ELF-1 (cell line): ENCODE measurements around the gene PAPOLA.
A peak's percentile ranks its signal among the peaks of the same experiment; 100 is the strongest.

ENCODE experiments used
- DNase-seq: peaks from one replicate; pipeline ENCODE4 v3.0.0-alpha.2; 2016; ENCODE audit warnings: low read depth, low spot score

The PAPOLA gene

DNA sequence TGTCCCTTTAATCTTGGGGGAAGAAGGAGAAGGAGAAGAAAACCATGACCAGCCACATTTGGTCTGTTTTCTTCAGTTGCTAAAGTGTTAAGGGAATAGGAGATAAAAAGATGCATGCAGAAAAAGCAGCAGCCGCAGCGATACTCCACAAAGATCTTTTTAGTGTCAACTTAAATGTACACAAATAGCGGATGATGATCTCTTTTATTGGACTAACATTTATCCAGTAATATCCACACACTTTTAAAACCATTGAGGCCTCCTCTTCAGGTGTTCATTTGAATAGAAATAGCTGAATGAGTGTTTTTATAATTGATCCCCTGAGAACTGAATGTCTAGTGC lies 83.5 kb downstream of the PAPOLA start:
- DNase-seq: no peak

DNA sequence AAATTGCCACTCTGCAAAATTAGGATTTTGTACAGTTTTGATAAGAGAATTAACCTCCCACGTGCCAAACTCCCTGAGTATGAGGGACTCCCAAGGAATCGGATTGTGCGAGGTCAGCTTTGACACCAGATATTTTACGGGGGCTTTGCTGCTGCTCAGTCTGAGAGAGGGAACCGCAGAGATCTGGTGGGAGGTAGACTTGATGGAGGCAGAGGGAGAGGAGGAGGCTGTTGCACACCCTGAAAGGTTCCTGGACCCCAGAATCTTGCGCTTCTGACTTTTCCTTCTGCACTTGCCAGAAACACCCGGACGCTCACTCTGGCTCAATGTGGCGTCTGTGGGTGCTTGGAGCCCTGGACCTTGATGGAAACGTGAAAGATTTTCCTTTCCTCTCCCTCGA lies 83.9 kb downstream of the PAPOLA start:
- DNase-seq: no peak

GRCh38 chr14:96586921-96587822 lies 85.0 kb downstream of the PAPOLA start:
- DNase-seq: no peak

- DNase-seq: no peak
These were observed 85.7 kb downstream of the PAPOLA start for GRCh38 chr14:96587823-96588385.

DNA sequence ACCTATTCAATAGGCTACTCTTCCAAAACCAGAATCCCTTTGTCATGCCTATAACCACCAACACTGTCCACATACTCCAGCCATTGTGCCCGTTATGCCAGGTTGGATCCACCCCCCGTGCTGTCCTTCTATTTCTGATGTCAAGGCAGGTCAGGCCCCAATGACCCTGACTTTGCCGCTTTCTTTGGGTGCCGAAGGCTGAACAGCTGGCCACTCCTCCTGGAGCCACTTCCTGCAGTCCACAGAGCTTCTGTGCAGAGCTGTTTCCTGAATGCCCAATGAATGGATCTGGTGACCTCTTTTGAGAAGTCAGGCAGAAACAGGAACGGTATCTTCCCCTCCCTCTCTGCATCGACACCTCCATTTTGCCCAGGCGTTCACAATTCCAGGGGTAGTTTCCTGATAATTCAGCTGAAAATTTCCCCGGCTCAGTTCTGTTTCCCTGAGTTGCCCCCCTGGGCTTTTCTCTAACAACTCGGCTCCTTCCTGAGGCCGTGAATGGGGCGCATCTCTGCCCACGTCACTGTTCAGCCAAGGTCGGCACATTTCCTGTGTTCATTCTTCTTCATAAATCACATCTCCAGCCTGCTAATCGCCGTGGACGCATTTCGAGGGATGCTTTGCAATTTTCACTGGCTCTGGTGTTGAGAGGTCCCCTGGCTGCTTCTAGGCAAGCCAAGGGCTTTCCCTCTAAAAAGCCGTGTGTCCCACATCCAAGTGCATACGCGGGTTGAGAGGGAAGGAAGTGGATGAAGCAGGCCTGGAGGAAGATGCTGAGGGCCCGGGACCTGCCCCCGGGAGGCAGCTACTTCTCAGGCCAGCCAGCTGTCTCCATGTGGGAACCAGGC lies 86.5 kb downstream of the PAPOLA start:
- DNase-seq: no peak

- DNase-seq: no peak
These were observed 87.4 kb downstream of the PAPOLA start for GRCh38 chr14:96589577-96589976.

- DNase-seq: no peak
These were observed 88.1 kb downstream of the PAPOLA start for GRCh38 chr14:96590190-96590864.

GRCh38 chr14:96592591-96593386 lies 90.6 kb downstream of the PAPOLA start:
- peak; percentile 65 for DNase-seq

- DNase-seq: no peak
These were observed 92.8 kb downstream of the PAPOLA start for GRCh38 chr14:96594961-96595360.

- DNase-seq: no peak
These were observed 95.5 kb downstream of the PAPOLA start for GRCh38 chr14:96597680-96598079.

DNA sequence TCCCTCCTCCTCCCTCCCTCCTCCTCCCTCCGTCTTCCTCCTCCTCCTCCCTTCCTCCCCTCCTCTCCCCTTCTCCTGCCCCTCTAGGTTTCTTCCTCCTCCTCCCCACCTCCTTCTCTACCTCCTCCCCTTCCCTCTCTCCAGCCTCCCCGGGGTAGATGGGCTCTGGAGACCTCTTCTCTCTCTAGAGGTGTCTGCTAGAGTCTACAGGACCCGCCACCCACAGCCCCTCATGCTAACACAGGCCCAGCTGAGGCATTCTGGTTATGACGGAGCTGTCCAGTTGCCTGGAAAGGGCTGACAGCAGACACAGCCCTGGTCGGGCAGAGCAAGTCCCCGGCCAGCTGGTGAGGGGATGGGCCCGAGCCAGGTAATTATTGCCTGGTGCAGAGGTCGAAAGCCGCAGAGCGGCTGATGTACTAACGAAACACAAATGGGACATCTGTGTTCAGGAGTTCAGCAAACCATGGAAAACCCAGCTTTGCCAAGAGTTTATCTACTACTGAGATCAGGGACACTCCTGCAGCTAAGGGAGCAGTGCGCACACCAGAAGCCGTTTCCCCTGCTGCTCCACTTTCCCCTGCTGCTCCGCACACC lies 96.2 kb downstream of the PAPOLA start:
- DNase-seq: no peak

- DNase-seq: no peak
These were observed 96.9 kb downstream of the PAPOLA start for GRCh38 chr14:96599076-96599475.

DNA sequence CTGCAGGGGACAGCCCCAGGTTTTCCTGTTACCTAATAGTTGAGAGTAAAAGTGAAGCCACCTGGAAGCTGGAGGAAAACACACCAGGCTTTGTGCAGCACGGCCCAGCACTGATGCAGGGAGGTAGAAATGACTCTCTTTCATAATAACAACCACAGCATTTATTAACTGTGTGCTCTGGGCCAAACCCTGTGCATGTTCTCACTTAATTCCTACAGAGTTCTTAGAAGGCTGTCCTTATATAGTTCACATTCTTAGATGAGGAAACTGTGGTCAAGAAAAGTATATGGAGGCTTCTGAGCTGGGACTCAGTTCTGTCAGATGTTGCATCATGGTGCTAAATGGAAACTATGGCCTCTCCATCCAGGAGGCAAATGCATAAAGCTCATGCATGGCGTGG lies 100.0 kb downstream of the PAPOLA start:
- DNase-seq: no peak

DNA sequence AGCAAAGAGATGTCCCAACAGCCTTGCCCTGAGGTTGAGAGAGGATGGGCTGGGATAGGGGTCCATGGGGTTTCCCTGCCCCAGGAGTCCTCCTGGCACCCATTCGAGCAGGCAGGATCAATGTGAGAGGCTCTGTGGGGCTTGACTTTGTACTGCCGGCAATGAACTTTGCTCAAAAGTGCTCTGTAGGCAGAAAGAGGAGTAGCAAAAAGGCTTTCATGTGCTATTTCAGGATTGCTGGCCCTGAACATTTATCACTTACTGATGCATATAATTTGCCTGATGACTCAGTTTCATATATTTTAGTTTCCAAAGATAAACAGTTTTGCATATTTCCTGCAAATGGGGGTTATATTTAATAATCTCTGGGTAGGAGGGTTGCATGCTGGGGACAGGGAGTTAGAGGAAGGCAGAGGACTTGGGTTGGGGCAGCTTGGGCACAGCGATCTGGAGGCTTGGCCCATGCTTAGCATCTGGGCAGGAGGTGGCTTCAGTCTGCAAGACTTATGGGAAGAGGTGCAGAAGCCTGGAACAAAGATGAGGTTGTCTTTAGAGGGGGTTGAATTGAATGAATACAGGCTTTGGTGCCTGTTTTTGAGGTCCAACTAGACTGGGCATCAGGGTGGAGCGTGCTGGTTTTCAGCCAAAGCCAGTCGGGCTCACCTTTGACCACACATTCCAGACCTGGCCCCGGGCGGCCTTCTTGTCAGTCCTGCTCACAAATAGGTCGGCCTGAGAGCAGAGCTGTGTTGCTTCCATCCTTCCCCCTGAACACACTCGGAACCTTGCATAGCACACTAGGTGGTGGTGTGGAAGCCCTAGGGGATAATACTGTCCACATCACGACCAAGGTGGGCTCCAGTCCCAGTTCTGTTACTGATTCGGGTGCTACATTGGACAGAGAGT lies 101.4 kb downstream of the PAPOLA start:
- no peak for DNase-seq

DNA sequence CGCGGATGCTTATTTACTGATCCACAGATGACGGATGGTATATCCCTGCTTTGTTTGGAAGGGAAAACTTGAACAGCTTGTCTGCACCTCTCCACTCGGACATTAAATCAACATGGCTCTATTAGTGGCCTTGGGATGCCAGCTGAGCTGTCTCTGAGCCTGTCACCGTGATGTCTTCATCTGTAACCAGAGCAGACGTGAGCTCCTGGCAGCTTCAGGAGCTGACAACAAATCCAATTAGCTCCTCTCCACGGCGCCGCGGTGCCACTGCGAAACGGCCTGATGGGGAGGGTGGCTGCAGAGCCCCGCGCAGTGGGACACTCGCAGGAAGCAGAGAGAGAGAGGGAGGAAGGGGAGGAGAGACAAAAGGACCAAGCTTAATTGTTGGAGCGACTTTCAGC lies 112.3 kb downstream of the PAPOLA start:
- DNase-seq: peak; percentile 14

DNA sequence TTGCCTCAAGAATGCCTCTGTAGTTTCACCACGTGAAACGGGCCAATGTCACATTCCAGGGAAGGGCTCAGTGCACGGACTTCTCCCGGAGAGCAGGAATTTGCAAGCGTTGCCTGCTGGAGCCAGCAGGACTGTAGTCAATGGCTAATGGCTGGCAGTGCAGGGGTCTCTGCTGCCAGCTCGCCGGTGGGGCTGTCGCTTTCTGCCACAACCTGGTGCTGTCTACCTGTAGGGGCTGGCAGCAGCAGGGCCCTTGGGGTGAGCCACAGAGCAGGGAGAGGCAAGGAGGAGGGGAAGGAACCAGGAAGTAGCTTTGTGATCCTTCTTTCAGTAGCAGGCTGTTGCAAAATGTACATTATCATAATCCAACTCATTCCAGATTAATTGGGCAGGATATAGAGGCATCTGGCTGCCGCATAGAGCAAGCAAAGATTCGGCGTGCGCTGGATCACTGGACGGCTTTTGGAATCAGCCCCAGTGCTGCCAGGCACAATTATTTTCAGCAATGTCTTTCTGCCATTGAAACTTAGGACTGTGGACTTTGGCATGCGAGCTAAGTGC lies 114.1 kb downstream of the PAPOLA start:
- DNase-seq: peak; percentile 46
